Activated CD4-positive, alpha-beta memory T cell treated with anti-CD3 and anti-CD28 coated beads for 36 hours (primary cell): ENCODE results near the gene CHI3L1. TPM values are rescaled to one million over a fixed set of nuclear protein-coding genes. Genes with fewer than 3 reads are reported as not detected.

Experiments used
- CTCF ChIA-PET: fragments of 350-600 bp; sonication (Branson Sonifier 250); formaldehyde crosslinking; loops from one replicate; lab custom pipeline; 2021; ENCODE audit warnings: antibody characterized with exemption, inconsistent platforms; lab: Charles Lee
- POLR2A ChIA-PET: fragments of 350-600 bp; sonication (Branson Sonifier 250); formaldehyde crosslinking; loops from one replicate; lab custom pipeline; 2021; ENCODE audit warnings: antibody characterized with exemption; lab: Charles Lee
- DNase-seq: peaks from one replicate; pipeline ENCODE4 v3.0.0-alpha.2; 2020
- H3K27ac Mint-ChIP-seq: one replicate; pipeline ENCODE4 v1.8.0; 2021; ENCODE audit warnings: mixed read lengths
- H3K27me3 Mint-ChIP-seq: one replicate; pipeline ENCODE4 v1.8.0; 2021; ENCODE audit warnings: mixed read lengths
- H3K36me3 Mint-ChIP-seq: one replicate; pipeline ENCODE4 v1.8.0; 2021; ENCODE audit warnings: mixed read lengths
- H3K4me1 Mint-ChIP-seq: one replicate; pipeline ENCODE4 v1.8.0; 2021; ENCODE audit warnings: low read depth, mixed read lengths
- H3K4me3 Mint-ChIP-seq: one replicate; pipeline ENCODE4 v1.8.0; 2021; ENCODE audit warnings: mild to moderate bottlenecking, mixed read lengths
- H3K9me3 Mint-ChIP-seq: one replicate; pipeline ENCODE4 v1.8.0; 2021; ENCODE audit warnings: mixed read lengths
- intact Hi-C: fragments of 100-400 bp; cut with micrococcal nuclease; formaldehyde crosslinking; loops from one replicate; pipeline ENCODE4 v1.15.1; 2023
- total RNA-seq, 2 experiments: library from RNA; stranded (reverse); gene quantifications; one replicate each; pipeline ENCODE4 v1.2.3, GENCODE V29; 2021

CHI3L1 gene
- total RNA-seq, 2 experiments from 2014 or later = not detected

GRCh38 chr1:203166192-203166940, 20.1 kb downstream of the CHI3L1 start:
- H3K27me3 Mint-ChIP-seq = peaks cover 16% of the 10 kb centered on the region
- ChIA-PET POLR2A (no interaction called here), CTCF (interaction anchor here (0.6 to 1.4 kb wide), 4 partner anchors 49 to 165 kb away, joined by 3 to 9 read pairs (median 5); no protein-coding TSS in a partner anchor)
- no peak overlapping the region for H3K4me3 Mint-ChIP-seq
- intact Hi-C loops = no loop called here
- no peaks in the 10 kb centered on the region for H3K36me3 Mint-ChIP-seq
- no peaks in the 10 kb centered on the region for H3K4me1 Mint-ChIP-seq
- H3K27ac Mint-ChIP-seq = no peak overlapping the region
- peak; percentile 18 for DNase-seq
- H3K9me3 Mint-ChIP-seq = no peaks in the 10 kb centered on the region

DNA sequence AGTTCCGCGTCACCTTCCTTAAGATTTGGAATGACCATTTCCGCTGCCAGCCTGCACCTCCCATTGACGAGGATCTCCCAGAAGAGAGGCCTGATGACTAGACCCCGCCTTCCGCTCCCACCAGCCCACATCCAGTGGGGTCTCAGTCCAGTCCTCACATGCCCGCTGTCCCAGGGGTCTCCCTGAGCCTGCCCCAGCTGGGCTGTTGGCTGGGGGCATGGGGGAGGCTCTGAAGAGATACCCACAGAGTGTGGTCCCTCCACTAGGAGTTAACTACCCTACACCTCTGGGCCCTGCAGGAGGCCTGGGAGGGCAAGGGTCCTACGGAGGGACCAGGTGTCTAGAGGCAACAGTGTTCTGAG, 20.7 kb downstream of the CHI3L1 start:
- no peak for DNase-seq
- CTCF ChIA-PET = interaction anchor here (1.1 to 1.2 kb wide), 2 partner anchors 50 to 126 kb away, joined by 5 to 9 read pairs; no protein-coding TSS in a partner anchor
- intact Hi-C loops = no loop called here
- H3K9me3 Mint-ChIP-seq = no peaks in the 10 kb centered on the region
- POLR2A ChIA-PET = no interaction called here
- H3K4me1 Mint-ChIP-seq = no peaks in the 10 kb centered on the region
- peaks cover 16% of the 10 kb centered on the region for H3K27me3 Mint-ChIP-seq
- no peaks in the 10 kb centered on the region for H3K36me3 Mint-ChIP-seq
- no peak overlapping the region for H3K4me3 Mint-ChIP-seq
- no peak overlapping the region for H3K27ac Mint-ChIP-seq

- POLR2A ChIA-PET = no interaction called here
- CTCF ChIA-PET = no interaction called here
- Mint-ChIP-seq H3K9me3 (no peaks in the 10 kb centered on the region), H3K36me3 (no peaks in the 10 kb centered on the region), H3K27me3 (peaks cover 16% of the 10 kb centered on the region), H3K27ac (no peak overlapping the region), H3K4me1 (no peaks in the 10 kb centered on the region), H3K4me3 (no peak overlapping the region)
- intact Hi-C loops = no loop called here
- DNase-seq = no peak
Observed at GRCh38 chr1:203165101-203165799, 21.3 kb downstream of the CHI3L1 start.

DNA sequence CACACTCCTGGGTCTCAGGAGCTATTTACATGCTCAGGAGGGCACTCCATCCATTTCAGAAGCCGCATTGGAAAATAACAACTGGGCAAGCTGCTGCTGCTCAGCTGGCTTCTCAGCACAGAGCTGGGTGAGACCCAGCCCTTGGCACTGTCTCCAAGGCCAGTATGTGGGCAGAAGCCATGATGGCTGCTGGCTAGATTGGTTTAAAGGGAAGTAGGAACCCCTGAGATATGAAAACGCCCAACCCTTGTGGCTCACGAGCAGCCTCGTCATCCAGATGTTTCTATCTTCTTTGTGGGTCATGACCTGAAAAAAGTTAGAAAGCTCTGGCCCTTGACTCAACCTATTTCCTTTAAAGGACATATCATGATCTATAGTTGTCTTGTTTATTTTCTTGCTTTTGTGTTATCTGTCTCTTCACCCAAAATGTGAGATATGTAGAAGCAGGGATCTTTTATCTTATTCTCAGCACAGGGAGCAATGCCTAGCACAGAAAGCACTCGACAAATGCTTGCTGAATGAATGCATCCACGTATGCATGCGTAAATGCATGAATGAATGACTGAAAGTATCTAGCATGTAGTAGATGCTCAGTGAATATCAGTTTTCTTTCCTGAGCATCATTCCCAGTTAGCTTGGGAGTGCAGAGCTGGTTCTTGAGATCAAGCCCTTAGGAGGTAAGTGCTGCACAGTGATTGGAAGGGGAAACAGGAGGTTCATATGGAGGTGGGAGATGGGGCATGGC, 22.4 kb downstream of the CHI3L1 start:
- CTCF ChIA-PET = no interaction called here
- Mint-ChIP-seq H3K36me3 (no peaks in the 10 kb centered on the region), H3K4me1 (no peaks in the 10 kb centered on the region), H3K9me3 (no peaks in the 10 kb centered on the region), H3K27me3 (peaks cover 16% of the 10 kb centered on the region), H3K4me3 (no peak overlapping the region), H3K27ac (no peak overlapping the region)
- POLR2A ChIA-PET = no interaction called here
- no peak for DNase-seq
- intact Hi-C loops = no loop called here

- H3K27me3 Mint-ChIP-seq = peaks cover 16% of the 10 kb centered on the region
- H3K4me3 Mint-ChIP-seq = no peak overlapping the region
- H3K27ac Mint-ChIP-seq = no peak overlapping the region
- no peaks in the 10 kb centered on the region for H3K36me3 Mint-ChIP-seq
- DNase-seq = no peak
- CTCF ChIA-PET = interaction anchor here (2.8 kb wide), 1 partner anchor 10 kb away, joined by 12 read pairs; no protein-coding TSS in a partner anchor
- H3K9me3 Mint-ChIP-seq = peaks cover 5% of the 10 kb centered on the region
- POLR2A ChIA-PET = no interaction called here
- intact Hi-C loops = no loop called here
- H3K4me1 Mint-ChIP-seq = no peaks in the 10 kb centered on the region
Observed at GRCh38 chr1:203162403-203162802, 24.1 kb downstream of the CHI3L1 start.

- Mint-ChIP-seq H3K36me3 (no peaks in the 10 kb centered on the region), H3K9me3 (peaks cover 5% of the 10 kb centered on the region), H3K27me3 (peaks cover 16% of the 10 kb centered on the region), H3K27ac (no peak overlapping the region), H3K4me3 (no peak overlapping the region), H3K4me1 (no peaks in the 10 kb centered on the region)
- CTCF ChIA-PET = interaction anchor here (2.8 kb wide), 1 partner anchor 11 kb away, joined by 12 read pairs; no protein-coding TSS in a partner anchor
- POLR2A ChIA-PET = no interaction called here
- no peak for DNase-seq
- intact Hi-C loops = no loop called here
Observed at GRCh38 chr1:203161703-203162102, 24.8 kb downstream of the CHI3L1 start.

DNA sequence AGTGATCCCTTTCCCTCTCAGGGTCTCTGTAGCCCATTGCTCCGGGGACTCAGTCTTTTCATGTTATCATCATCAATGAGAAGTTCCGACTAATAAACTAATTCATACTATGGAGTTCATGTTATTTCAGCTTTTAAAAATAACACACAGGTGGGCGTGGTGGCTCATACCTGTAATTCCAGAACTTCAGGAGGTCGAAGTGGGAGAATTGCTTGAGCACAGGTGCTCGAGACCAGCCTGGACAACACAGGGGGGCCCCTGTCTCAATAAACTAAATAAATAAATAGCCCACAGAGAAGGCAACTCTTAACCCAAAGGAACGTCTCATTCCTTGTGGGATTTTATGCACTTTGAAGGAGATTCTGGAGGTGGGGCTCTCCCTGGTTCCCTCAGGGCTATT, 25.3 kb downstream of the CHI3L1 start:
- H3K27me3 Mint-ChIP-seq = peaks cover 15% of the 10 kb centered on the region
- peaks cover 5% of the 10 kb centered on the region for H3K9me3 Mint-ChIP-seq
- ChIA-PET POLR2A (no interaction called here), CTCF (interaction anchor here (2.8 kb wide), 1 partner anchor 11 kb away, joined by 12 read pairs; no protein-coding TSS in a partner anchor)
- H3K36me3 Mint-ChIP-seq = no peaks in the 10 kb centered on the region
- no peak overlapping the region for H3K27ac Mint-ChIP-seq
- intact Hi-C loops = no loop called here
- H3K4me1 Mint-ChIP-seq = no peaks in the 10 kb centered on the region
- no peak overlapping the region for H3K4me3 Mint-ChIP-seq
- DNase-seq = no peak

DNA sequence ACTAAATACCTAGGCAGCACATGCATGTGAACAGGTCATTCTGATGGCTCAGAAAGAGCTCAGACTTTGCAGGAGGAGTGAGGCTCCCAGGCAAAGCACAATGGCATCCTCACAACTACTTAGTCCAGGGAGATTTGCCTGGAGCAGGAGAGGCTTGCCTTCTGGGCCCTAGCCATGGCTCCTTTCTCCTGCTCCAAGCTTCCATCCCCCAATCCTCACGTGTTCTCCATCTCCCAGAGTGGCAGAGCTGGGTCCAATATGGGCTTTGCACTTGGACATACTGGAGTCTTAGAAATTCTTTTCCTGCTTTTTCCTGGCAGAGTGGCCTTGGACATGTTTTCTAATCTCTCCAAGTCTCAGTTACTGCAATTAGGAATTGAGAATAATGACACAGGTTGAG, 26.7 kb downstream of the CHI3L1 start:
- no peak for DNase-seq
- Mint-ChIP-seq H3K9me3 (peaks cover 5% of the 10 kb centered on the region), H3K36me3 (no peaks in the 10 kb centered on the region), H3K27ac (no peak overlapping the region), H3K27me3 (peaks cover 6% of the 10 kb centered on the region), H3K4me3 (no peak overlapping the region), H3K4me1 (no peaks in the 10 kb centered on the region)
- ChIA-PET CTCF (no interaction called here), POLR2A (no interaction called here)
- intact Hi-C loops = no loop called here

DNA sequence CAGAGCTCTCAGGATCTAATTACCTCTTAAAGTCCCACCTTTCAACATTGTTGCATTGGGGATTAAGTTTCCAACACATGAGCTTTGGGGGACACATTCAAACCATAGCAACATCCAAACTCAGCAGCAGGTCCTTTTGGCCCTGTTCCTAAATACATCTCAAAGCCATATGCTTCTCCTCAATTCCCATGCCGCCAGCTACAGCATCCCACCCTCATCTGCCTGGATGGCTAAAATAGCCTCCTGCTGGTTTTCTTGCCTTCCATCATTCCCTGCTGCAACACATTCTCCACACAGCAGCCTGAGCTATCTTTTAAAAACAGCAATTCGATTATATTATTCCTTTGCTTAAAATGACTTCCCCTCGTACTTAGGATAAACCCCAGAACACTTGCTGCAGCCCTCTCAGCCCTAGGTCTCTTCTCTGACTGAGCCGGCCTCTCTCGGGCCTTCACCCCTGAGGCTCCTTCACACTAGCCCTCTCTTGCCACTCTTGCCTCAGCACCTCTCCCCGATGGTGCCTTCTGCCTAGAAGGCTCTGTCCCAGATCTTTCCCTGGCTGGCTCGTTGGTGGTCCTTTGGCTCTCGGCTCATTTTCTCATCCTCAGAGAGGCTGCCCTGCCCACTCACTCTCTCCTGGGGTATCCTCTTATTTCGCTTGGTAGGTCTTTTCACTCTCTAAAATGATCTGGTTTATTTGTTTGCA, 27.4 kb downstream of the CHI3L1 start:
- DNase-seq = no peak
- intact Hi-C loops = no loop called here
- Mint-ChIP-seq H3K27ac (no peak overlapping the region), H3K27me3 (peaks cover 2% of the 10 kb centered on the region), H3K36me3 (no peaks in the 10 kb centered on the region), H3K4me3 (no peak overlapping the region), H3K9me3 (peaks cover 5% of the 10 kb centered on the region), H3K4me1 (no peaks in the 10 kb centered on the region)
- POLR2A ChIA-PET = no interaction called here
- CTCF ChIA-PET = interaction anchor here (1.2 to 1.3 kb wide), 2 partner anchors 13 to 120 kb away, joined by 3 to 4 read pairs; no protein-coding TSS in a partner anchor

GRCh38 chr1:203158423-203158822, 28.1 kb downstream of the CHI3L1 start:
- Mint-ChIP-seq H3K9me3 (peaks cover 5% of the 10 kb centered on the region), H3K4me1 (no peaks in the 10 kb centered on the region), H3K4me3 (no peak overlapping the region), H3K36me3 (no peaks in the 10 kb centered on the region), H3K27me3 (no peaks in the 10 kb centered on the region), H3K27ac (no peak overlapping the region)
- intact Hi-C loops = no loop called here
- POLR2A ChIA-PET = no interaction called here
- DNase-seq = no peak
- CTCF ChIA-PET = interaction anchor here (1.2 to 1.3 kb wide), 2 partner anchors 14 to 119 kb away, joined by 3 to 4 read pairs; no protein-coding TSS in a partner anchor

DNA sequence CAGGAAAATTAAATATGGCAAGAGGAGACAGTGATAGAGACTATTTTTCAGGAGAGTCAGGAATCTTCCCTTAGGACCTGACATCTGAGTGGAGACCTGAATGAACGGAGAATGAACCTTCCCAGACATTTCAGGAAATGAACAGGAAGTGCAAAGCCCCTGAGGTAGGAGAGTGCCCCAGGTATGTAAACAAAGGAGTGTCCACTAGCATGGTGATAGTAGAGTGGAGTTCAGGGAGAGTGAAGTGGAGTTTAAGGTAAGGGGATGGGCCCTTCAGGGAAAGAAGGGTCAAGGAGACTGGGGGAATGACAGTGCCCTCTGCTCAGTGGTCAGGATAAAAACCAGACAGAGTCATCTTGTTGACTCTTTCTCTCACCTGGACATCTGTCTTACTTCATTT, 30.2 kb downstream of the CHI3L1 start:
- H3K4me1 Mint-ChIP-seq = no peaks in the 10 kb centered on the region
- no peak overlapping the region for H3K27ac Mint-ChIP-seq
- no peak for DNase-seq
- intact Hi-C loops = no loop called here
- H3K9me3 Mint-ChIP-seq = peaks cover 5% of the 10 kb centered on the region
- no peaks in the 10 kb centered on the region for H3K36me3 Mint-ChIP-seq
- ChIA-PET CTCF (no interaction called here), POLR2A (no interaction called here)
- no peak overlapping the region for H3K4me3 Mint-ChIP-seq
- H3K27me3 Mint-ChIP-seq = no peaks in the 10 kb centered on the region
